Measurements from ENCODE around the gene MEIS3. TPM values are rescaled to one million over a fixed set of nuclear protein-coding genes. Genes with fewer than 3 reads are reported as not detected.
"Not testable (repeated sequence)": the region's sequence is repeated elsewhere in the genome, so short reads cannot be mapped to it uniquely, and the experiment has no call there.

The MEIS3 gene
- total RNA-seq, 2 experiments from 2014 or later: not detected

GRCh38 chr19:47376589-47377144 is 42.7 kb downstream of the MEIS3 start:
- peaks cover 23% of the 10 kb centered on the region for H3K36me3 Mint-ChIP-seq (ENCODE audit: low read depth)
- no peak overlapping the region for H3K27ac Mint-ChIP-seq
- no peaks in the 10 kb centered on the region for H3K9me3 Mint-ChIP-seq
- intact Hi-C loops (cut with micrococcal nuclease): no loop called here
- CTCF ChIA-PET: no interaction called here
- H3K4me1 Mint-ChIP-seq (ENCODE audit: low read depth): peaks cover 7% of the 10 kb centered on the region
- no peaks in the 10 kb centered on the region for H3K27me3 Mint-ChIP-seq (ENCODE audit: low read depth)
- H3K4me3 Mint-ChIP-seq: no peak overlapping the region
- DNase-seq: no peak

- intact Hi-C loops (cut with micrococcal nuclease): no loop called here
- H3K27ac Mint-ChIP-seq: no peak overlapping the region
- CTCF ChIA-PET: interaction anchor here (0.6 kb wide), 1 partner anchor 521 kb away, joined by 4 read pairs; no protein-coding TSS in a partner anchor
- H3K36me3 Mint-ChIP-seq (ENCODE audit: low read depth): peaks cover 19% of the 10 kb centered on the region
- H3K9me3 Mint-ChIP-seq: no peaks in the 10 kb centered on the region
- H3K27me3 Mint-ChIP-seq (ENCODE audit: low read depth): no peaks in the 10 kb centered on the region
- H3K4me1 Mint-ChIP-seq (ENCODE audit: low read depth): peaks cover 2% of the 10 kb centered on the region
- no peak overlapping the region for H3K4me3 Mint-ChIP-seq
- DNase-seq: no peak
These were observed 43.4 kb downstream of the MEIS3 start for GRCh38 chr19:47375694-47376588.

GRCh38 chr19:47374876-47375693 is 44.2 kb downstream of the MEIS3 start:
- Mint-ChIP-seq H3K36me3 (ENCODE audit: low read depth) (peaks cover 15% of the 10 kb centered on the region), H3K27ac (no peak overlapping the region), H3K4me3 (no peak overlapping the region), H3K27me3 (ENCODE audit: low read depth) (no peaks in the 10 kb centered on the region), H3K9me3 (no peaks in the 10 kb centered on the region), H3K4me1 (ENCODE audit: low read depth) (peaks cover 2% of the 10 kb centered on the region)
- DNase-seq: no peak
- CTCF ChIA-PET: interaction anchor here (0.6 kb wide), 1 partner anchor 522 kb away, joined by 4 read pairs; no protein-coding TSS in a partner anchor
- intact Hi-C loops (cut with micrococcal nuclease): no loop called here

- H3K36me3 Mint-ChIP-seq (ENCODE audit: low read depth): peaks cover 23% of the 10 kb centered on the region
- H3K4me3 Mint-ChIP-seq: no peak overlapping the region
- no peak for DNase-seq
- intact Hi-C loops (cut with micrococcal nuclease): no loop called here
- H3K27me3 Mint-ChIP-seq (ENCODE audit: low read depth): no peaks in the 10 kb centered on the region
- H3K9me3 Mint-ChIP-seq: no peaks in the 10 kb centered on the region
- CTCF ChIA-PET: interaction anchor here (1.0 kb wide), 1 partner anchor 18 kb away, joined by 4 read pairs; no protein-coding TSS in a partner anchor
- H3K27ac Mint-ChIP-seq: no peak overlapping the region
- no peaks in the 10 kb centered on the region for H3K4me1 Mint-ChIP-seq (ENCODE audit: low read depth)
These were observed 45.8 kb downstream of the MEIS3 start for GRCh38 chr19:47373246-47374240.

GRCh38 chr19:47372603-47373002 is 46.7 kb downstream of the MEIS3 start:
- Mint-ChIP-seq H3K4me3 (no peak overlapping the region), H3K9me3 (no peaks in the 10 kb centered on the region), H3K27ac (no peak overlapping the region), H3K27me3 (ENCODE audit: low read depth) (no peaks in the 10 kb centered on the region), H3K36me3 (ENCODE audit: low read depth) (peaks cover 23% of the 10 kb centered on the region), H3K4me1 (ENCODE audit: low read depth) (no peaks in the 10 kb centered on the region)
- DNase-seq: no peak
- intact Hi-C loops (cut with micrococcal nuclease): no loop called here
- CTCF ChIA-PET: no interaction called here

GRCh38 chr19:47371261-47371660 is 48.1 kb downstream of the MEIS3 start:
- CTCF ChIA-PET: no interaction called here
- no peaks in the 10 kb centered on the region for H3K27me3 Mint-ChIP-seq (ENCODE audit: low read depth)
- no peaks in the 10 kb centered on the region for H3K9me3 Mint-ChIP-seq
- intact Hi-C loops (cut with micrococcal nuclease): no loop called here
- H3K4me3 Mint-ChIP-seq: no peak overlapping the region
- H3K36me3 Mint-ChIP-seq (ENCODE audit: low read depth): peaks cover 21% of the 10 kb centered on the region
- no peak for DNase-seq
- no peaks in the 10 kb centered on the region for H3K4me1 Mint-ChIP-seq (ENCODE audit: low read depth)
- H3K27ac Mint-ChIP-seq: no peak overlapping the region

GRCh38 chr19:47370045-47370611 is 49.2 kb downstream of the MEIS3 start:
- intact Hi-C loops (cut with micrococcal nuclease): no loop called here
- Mint-ChIP-seq H3K9me3 (no peaks in the 10 kb centered on the region), H3K36me3 (ENCODE audit: low read depth) (peaks cover 21% of the 10 kb centered on the region), H3K27ac (no peak overlapping the region), H3K4me1 (ENCODE audit: low read depth) (no peaks in the 10 kb centered on the region), H3K27me3 (ENCODE audit: low read depth) (no peaks in the 10 kb centered on the region), H3K4me3 (peak overlapping the region; percentile 16)
- no peak for DNase-seq
- CTCF ChIA-PET: no interaction called here

GRCh38 chr19:47365455-47365854 is 53.9 kb downstream of the MEIS3 start:
- H3K27ac Mint-ChIP-seq; CTCF ChIA-PET; H3K27me3 Mint-ChIP-seq (ENCODE audit: low read depth); H3K9me3 Mint-ChIP-seq; DNase-seq; intact Hi-C loops (cut with micrococcal nuclease); H3K4me3 Mint-ChIP-seq; H3K4me1 Mint-ChIP-seq (ENCODE audit: low read depth): not testable (repeated sequence)
- peaks cover 32% of the 10 kb centered on the region for H3K36me3 Mint-ChIP-seq (ENCODE audit: low read depth)

GRCh38 chr19:47363758-47364531 is 55.4 kb downstream of the MEIS3 start:
- Mint-ChIP-seq H3K27ac (no peak overlapping the region), H3K9me3 (no peaks in the 10 kb centered on the region), H3K4me1 (ENCODE audit: low read depth) (no peaks in the 10 kb centered on the region), H3K27me3 (ENCODE audit: low read depth) (no peaks in the 10 kb centered on the region), H3K36me3 (ENCODE audit: low read depth) (peaks cover 28% of the 10 kb centered on the region), H3K4me3 (no peak overlapping the region)
- CTCF ChIA-PET: no interaction called here
- no peak for DNase-seq
- intact Hi-C loops (cut with micrococcal nuclease): no loop called here

GRCh38 chr19:47362321-47362720 is 57.0 kb downstream of the MEIS3 start:
- H3K27ac Mint-ChIP-seq: no peak overlapping the region
- intact Hi-C loops (cut with micrococcal nuclease): no loop called here
- no peak for DNase-seq
- no peaks in the 10 kb centered on the region for H3K27me3 Mint-ChIP-seq (ENCODE audit: low read depth)
- H3K9me3 Mint-ChIP-seq: no peaks in the 10 kb centered on the region
- no peak overlapping the region for H3K4me3 Mint-ChIP-seq
- H3K4me1 Mint-ChIP-seq (ENCODE audit: low read depth): no peaks in the 10 kb centered on the region
- H3K36me3 Mint-ChIP-seq (ENCODE audit: low read depth): peaks cover 34% of the 10 kb centered on the region
- CTCF ChIA-PET: interaction anchor here (1.0 kb wide), 1 partner anchor 13 kb away, joined by 3 read pairs; the partner anchor contains the start of gene DHX34

- DNase-seq: no peak
- Mint-ChIP-seq H3K4me1 (ENCODE audit: low read depth) (peaks cover 11% of the 10 kb centered on the region), H3K27me3 (ENCODE audit: low read depth) (no peaks in the 10 kb centered on the region), H3K36me3 (ENCODE audit: low read depth) (peaks cover 48% of the 10 kb centered on the region), H3K4me3 (no peak overlapping the region), H3K27ac (no peak overlapping the region), H3K9me3 (no peaks in the 10 kb centered on the region)
- CTCF ChIA-PET: interaction anchor here (0.7 to 1.2 kb wide), 3 partner anchors 8 to 371 kb away, joined by 3 to 7 read pairs (median 3); partner anchors contain the start of gene DHX34
- intact Hi-C loops (cut with micrococcal nuclease): no loop called here
These were observed 60.4 kb downstream of the MEIS3 start for GRCh38 chr19:47358936-47359335.
